Activated CD8-positive, alpha-beta T cell treated with anti-CD3 and anti-CD28 coated beads for 36 hours (primary cell): ENCODE results near the gene TP53RK. TPM values are rescaled to one million over a fixed set of nuclear protein-coding genes. Genes with fewer than 3 reads are reported as not detected.

ENCODE experiments used
- ATAC-seq: fragments of 200-7000 bp; cut with Tn5 transposase; one replicate; pipeline ENCODE4 v1.10.0; 2021; ENCODE audit warnings: mild to moderate bottlenecking, moderate library complexity
- CTCF ChIA-PET: fragments of 350-600 bp; sonication (Branson Sonifier 250); formaldehyde crosslinking; loops from one replicate; lab custom pipeline; 2021; ENCODE audit warnings: antibody characterized with exemption; lab: Charles Lee
- POLR2A ChIA-PET: fragments of 350-600 bp; sonication (Branson Sonifier 250); formaldehyde crosslinking; loops from one replicate; lab custom pipeline; 2021; ENCODE audit warnings: antibody characterized with exemption; lab: Charles Lee
- DNase-seq: peaks from one replicate; pipeline ENCODE4 v3.0.0-alpha.2; 2020
- H3K27ac Mint-ChIP-seq: one replicate; pipeline ENCODE4 v1.8.0; 2021; ENCODE audit warnings: mild to moderate bottlenecking, mixed read lengths
- H3K27me3 Mint-ChIP-seq: one replicate; pipeline ENCODE4 v1.8.0; 2021; ENCODE audit warnings: mixed read lengths
- H3K36me3 Mint-ChIP-seq: one replicate; pipeline ENCODE4 v1.8.0; 2021; ENCODE audit warnings: low read depth, mixed read lengths
- H3K4me1 Mint-ChIP-seq: one replicate; pipeline ENCODE4 v1.8.0; 2021; ENCODE audit warnings: low read depth, mixed read lengths
- H3K4me3 Mint-ChIP-seq: one replicate; pipeline ENCODE4 v1.8.0; 2021; ENCODE audit warnings: mild to moderate bottlenecking, moderate library complexity, mixed read lengths
- H3K9me3 Mint-ChIP-seq: one replicate; pipeline ENCODE4 v1.8.0; 2021; ENCODE audit warnings: mixed read lengths
- intact Hi-C: fragments of 100-400 bp; cut with micrococcal nuclease; formaldehyde crosslinking; loops from one replicate; pipeline ENCODE4 v1.10.0; 2022
- total RNA-seq, 2 experiments: library from RNA; stranded (reverse); gene quantifications; one replicate each; pipeline ENCODE4 v1.2.3, GENCODE V29; 2021
- TF ChIP-seq, protein P1 (sequence below): fragments of 200-600 bp; IDR thresholded peaks from one replicate; pipeline ENCODE4 v1.8.0; 2022; ENCODE audit warnings: antibody characterized with exemption, mild to moderate bottlenecking

The TP53RK gene
- total RNA-seq, 2 experiments from 2014 or later = 12.2 to 13.6 TPM

GRCh38 chr20:46649965-46650542 lies 39.2 kb downstream of the TP53RK start:
- H3K27me3 Mint-ChIP-seq = peaks cover 43% of the 10 kb centered on the region
- intact Hi-C loops = no loop called here
- ATAC-seq = no peak
- CTCF ChIA-PET = interaction anchor here (1.5 kb wide), 1 partner anchor 31 kb away, joined by 3 read pairs; no protein-coding TSS in a partner anchor
- POLR2A ChIA-PET = no interaction called here
- no peaks in the 10 kb centered on the region for H3K36me3 Mint-ChIP-seq
- no peak overlapping the region for H3K4me3 Mint-ChIP-seq
- TF ChIP-seq, protein P1, sequence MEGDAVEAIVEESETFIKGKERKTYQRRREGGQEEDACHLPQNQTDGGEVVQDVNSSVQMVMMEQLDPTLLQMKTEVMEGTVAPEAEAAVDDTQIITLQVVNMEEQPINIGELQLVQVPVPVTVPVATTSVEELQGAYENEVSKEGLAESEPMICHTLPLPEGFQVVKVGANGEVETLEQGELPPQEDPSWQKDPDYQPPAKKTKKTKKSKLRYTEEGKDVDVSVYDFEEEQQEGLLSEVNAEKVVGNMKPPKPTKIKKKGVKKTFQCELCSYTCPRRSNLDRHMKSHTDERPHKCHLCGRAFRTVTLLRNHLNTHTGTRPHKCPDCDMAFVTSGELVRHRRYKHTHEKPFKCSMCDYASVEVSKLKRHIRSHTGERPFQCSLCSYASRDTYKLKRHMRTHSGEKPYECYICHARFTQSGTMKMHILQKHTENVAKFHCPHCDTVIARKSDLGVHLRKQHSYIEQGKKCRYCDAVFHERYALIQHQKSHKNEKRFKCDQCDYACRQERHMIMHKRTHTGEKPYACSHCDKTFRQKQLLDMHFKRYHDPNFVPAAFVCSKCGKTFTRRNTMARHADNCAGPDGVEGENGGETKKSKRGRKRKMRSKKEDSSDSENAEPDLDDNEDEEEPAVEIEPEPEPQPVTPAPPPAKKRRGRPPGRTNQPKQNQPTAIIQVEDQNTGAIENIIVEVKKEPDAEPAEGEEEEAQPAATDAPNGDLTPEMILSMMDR = no peak
- no peaks in the 10 kb centered on the region for H3K9me3 Mint-ChIP-seq
- DNase-seq = no peak
- H3K27ac Mint-ChIP-seq = no peak overlapping the region
- no peaks in the 10 kb centered on the region for H3K4me1 Mint-ChIP-seq

- TF ChIP-seq, protein P1 = no peak
- Mint-ChIP-seq H3K4me1 (no peaks in the 10 kb centered on the region), H3K27me3 (peaks cover 39% of the 10 kb centered on the region), H3K36me3 (no peaks in the 10 kb centered on the region), H3K27ac (no peak overlapping the region), H3K9me3 (no peaks in the 10 kb centered on the region), H3K4me3 (no peak overlapping the region)
- POLR2A ChIA-PET = no interaction called here
- ATAC-seq (no peak), DNase-seq (no peak)
- CTCF ChIA-PET = interaction anchor here (1.5 kb wide), 1 partner anchor 32 kb away, joined by 3 read pairs; no protein-coding TSS in a partner anchor
- intact Hi-C loops = no loop called here
Measured at GRCh38 chr20:46649650-46649949, 39.6 kb downstream of the TP53RK start.

DNA sequence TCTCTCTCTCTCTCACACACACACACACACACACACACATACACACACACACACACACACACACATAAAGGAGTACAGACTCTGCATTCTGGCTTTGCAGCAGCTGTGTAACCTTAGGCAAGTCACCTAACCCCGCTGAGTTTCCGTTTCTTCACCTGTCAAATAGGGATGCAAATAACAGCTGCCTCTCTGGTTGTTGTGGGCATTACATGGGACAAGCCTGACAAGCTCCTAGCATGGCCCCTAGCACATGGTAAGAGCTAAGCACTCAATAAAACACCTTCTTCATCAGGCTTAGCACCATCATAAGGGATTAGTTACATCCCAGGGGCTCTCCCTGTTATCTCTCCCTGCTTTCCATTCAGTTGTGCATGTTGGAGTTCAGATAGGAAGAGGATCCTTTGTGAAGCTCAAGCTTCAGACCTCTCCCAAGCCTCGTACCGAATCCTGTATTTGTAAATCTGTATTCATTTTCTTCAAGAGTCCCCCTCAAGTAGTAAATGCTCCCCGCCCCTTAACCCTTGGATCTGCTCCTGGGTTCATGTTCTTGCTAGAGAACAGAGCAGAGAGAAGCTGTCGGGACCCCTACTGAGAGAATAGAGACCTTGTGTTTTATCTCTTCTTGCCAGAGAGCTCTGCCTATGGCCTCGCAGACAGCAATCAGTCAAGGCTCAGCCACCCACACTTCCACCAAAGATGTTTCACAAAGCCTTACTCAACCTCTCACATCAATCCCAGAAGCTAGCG lies 40.2 kb downstream of the TP53RK start:
- no peaks in the 10 kb centered on the region for H3K4me1 Mint-ChIP-seq
- H3K9me3 Mint-ChIP-seq = no peaks in the 10 kb centered on the region
- ChIA-PET CTCF (interaction anchor here (0.7 kb wide), 1 partner anchor 18 kb away, joined by 3 read pairs; no protein-coding TSS in a partner anchor), POLR2A (no interaction called here)
- peaks cover 39% of the 10 kb centered on the region for H3K27me3 Mint-ChIP-seq
- ATAC-seq = no peak
- H3K4me3 Mint-ChIP-seq = no peak overlapping the region
- H3K27ac Mint-ChIP-seq = no peak overlapping the region
- TF ChIP-seq, protein P1 = no peak
- DNase-seq = no peak
- intact Hi-C loops = no loop called here
- no peaks in the 10 kb centered on the region for H3K36me3 Mint-ChIP-seq

GRCh38 chr20:46647469-46647868 lies 41.8 kb downstream of the TP53RK start:
- H3K4me1 Mint-ChIP-seq = no peaks in the 10 kb centered on the region
- H3K36me3 Mint-ChIP-seq = no peaks in the 10 kb centered on the region
- intact Hi-C loops = no loop called here
- peaks cover 31% of the 10 kb centered on the region for H3K27me3 Mint-ChIP-seq
- no peak overlapping the region for H3K4me3 Mint-ChIP-seq
- DNase-seq (no peak), ATAC-seq (no peak)
- POLR2A ChIA-PET = interaction anchor here (1.0 kb wide), 1 partner anchor 25 kb away, joined by 4 read pairs; no protein-coding TSS in a partner anchor
- TF ChIP-seq, protein P1 = no peak
- no peaks in the 10 kb centered on the region for H3K9me3 Mint-ChIP-seq
- CTCF ChIA-PET = interaction anchor here (1.2 kb wide), 1 partner anchor 33 kb away, joined by 3 read pairs; no protein-coding TSS in a partner anchor
- H3K27ac Mint-ChIP-seq = no peak overlapping the region
